Stimulated activated CD8-positive, alpha-beta memory T cell treated with anti-CD3 and anti-CD28 coated beads, Interleukin-2, amount 100 ng/mL, for 1 hour (primary cell): ENCODE results near the gene RGMB.

Source experiments
- DNase-seq, 2 donors: peaks; one replicate each; pipeline ENCODE4 v3.0.0-alpha.2; 2020; ENCODE audit warnings: low read depth in 2 of 2

RGMB gene

GRCh38 chr5:98785244-98785643 is 11.8 kb downstream of the RGMB start:
- no peak for DNase-seq

DNA sequence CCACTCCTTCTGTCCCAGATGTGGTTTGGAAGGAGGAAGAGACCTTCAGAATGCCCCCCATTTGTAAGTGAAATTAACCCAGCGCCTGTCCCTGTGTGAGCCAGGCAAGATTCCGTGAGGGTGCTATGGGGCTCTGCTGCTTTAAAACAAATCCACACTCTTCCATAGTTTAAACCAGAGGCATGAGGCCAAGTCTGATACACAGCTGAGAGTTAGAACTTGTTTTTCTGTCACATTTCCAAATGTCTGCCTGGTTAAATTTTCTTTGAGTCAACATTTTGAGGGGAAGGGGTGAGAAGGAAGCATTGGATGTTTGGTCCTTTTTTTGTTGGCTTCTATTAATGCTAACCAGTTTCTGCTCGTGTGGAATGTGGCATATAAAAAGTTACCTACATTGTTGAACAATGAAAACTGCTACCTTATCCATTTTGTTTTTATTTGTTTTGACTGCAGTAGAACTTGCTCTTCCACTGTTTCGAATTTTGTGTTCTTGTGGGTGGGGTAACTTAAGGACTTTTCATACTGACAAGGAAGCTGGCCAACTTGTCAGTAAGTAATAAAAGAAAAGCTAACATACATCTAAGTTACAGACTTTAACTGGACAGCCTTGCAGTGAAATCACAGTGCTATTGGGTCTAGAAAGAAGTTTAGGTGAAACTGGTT is 12.9 kb downstream of the RGMB start:
- DNase-seq, result no peak

- no peak for DNase-seq
Observed at GRCh38 chr5:98787131-98787719, 13.8 kb downstream of the RGMB start.

- no peak for DNase-seq
Observed at GRCh38 chr5:98789029-98789428, 15.6 kb downstream of the RGMB start.

DNA sequence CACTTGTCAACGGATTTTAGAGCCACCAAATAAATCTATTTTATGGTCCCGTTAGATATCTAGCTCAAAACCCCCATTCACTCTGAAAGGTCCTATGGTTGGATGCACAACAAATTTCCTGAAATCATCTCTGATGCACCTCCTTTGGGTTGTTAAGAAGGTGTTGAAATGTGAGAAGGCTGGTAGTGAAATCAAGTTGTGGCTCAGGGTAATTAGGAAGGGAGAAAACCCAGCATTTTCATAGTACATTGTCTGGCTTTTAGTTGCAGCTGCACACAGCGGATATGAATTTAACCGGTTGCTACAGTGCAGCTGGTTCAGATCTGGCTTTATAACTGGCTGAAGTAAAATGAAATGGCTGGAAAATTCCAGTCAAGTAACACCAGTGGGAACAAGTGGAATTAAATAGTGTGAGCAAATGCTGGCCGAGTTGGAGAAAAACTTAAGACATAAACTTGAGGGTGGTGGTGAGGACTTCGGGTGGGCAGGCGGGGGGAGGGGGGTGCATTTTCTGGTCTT is 17.6 kb downstream of the RGMB start:
- no peak for DNase-seq

DNA sequence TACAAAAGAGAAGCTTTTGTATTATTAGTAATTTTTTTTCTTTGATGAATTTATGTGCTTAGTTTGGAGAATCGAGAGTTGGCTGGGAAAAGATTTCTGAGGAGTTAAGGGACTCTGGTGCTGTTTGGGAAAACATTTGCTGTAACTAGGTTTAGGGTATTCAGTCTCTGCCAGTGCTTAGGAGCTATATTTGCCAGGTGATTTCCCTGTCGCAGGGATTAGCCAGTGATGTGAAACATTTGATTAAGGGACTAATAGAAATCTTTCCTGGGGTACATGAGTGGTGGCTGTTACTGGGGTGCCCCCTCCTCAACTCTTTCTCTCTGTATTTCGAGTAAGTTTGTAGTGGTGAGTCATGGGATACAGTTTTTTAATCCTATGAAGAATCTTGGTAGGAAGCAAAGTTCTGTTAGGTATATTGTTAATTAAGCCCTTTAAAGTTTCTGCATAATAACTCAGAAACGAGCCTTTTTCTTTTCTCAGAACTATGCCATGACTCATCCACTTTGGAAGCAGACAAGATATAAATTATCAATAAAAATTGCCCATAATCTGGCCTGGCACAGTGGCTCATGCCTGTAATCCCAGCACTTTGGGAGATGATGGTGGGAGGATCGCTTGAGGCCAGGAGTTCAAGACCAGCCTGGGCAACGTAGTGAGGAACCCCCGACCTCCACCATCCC is 18.6 kb downstream of the RGMB start:
- no peak for DNase-seq

DNA sequence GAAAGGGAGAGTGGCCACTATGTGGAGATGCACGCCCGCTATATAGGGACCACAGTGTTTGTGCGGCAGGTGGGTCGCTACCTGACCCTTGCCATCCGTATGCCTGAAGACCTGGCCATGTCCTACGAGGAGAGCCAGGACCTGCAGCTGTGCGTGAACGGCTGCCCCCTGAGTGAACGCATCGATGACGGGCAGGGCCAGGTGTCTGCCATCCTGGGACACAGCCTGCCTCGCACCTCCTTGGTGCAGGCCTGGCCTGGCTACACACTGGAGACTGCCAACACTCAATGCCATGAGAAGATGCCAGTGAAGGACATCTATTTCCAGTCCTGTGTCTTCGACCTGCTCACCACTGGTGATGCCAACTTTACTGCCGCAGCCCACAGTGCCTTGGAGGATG is 19.8 kb downstream of the RGMB start:
- no peak for DNase-seq

- DNase-seq, result no peak
Observed at GRCh38 chr5:98794001-98794400, 20.5 kb downstream of the RGMB start.

DNA sequence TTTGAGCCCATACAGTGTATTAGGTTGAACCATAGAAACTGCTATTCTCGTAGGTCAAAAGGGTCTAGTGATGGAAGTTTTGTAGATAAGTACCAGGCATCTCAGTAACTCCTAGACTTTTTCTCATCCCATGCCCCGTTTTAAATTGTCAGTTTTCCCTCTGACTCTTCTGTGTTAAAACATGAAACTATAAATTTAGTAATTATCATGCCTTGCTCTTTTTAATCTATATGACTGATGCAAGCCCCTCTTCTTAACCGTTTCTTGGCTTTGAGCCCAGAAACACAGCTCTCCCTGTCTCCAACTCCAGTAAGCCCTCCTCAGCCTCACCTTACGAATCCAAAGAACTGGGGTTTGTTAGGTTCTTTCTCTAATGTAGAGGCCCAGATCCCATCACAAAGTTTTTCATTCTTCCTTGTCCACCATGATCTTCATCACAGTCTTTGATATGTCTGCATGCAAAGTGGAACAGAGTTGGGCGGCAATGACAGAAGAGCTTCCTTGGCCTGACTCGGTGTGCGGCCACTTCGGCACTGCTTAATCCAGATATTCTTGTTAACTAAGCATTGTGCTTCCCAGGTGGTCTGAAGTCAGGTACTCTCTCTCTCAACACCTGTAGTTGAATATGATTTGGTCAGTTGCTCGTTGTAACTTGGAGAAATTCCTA is 21.1 kb downstream of the RGMB start:
- no peak for DNase-seq

DNA sequence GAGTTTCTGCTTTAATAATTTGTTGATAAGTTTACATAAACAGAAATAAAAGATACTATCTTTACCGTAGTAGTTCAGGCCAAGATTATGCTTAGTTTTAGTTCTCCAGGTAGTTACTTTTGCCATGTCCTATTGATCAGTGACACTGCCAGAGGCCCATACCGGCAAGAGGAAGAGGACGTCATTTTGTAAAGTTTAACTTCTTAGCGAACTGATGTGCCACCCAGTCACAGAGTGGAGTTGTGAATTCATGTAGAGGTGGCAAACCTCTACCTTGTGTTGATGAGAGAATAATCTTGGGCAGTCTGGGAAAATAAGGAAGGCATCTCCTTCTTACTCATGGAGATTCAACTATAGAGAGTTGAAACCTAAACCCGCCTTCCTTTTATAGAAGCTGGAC is 21.8 kb downstream of the RGMB start:
- DNase-seq, result no peak

- DNase-seq, result peak in 1 of 2 donors; percentile 14
Observed at GRCh38 chr5:98796197-98796972, 22.9 kb downstream of the RGMB start.

DNA sequence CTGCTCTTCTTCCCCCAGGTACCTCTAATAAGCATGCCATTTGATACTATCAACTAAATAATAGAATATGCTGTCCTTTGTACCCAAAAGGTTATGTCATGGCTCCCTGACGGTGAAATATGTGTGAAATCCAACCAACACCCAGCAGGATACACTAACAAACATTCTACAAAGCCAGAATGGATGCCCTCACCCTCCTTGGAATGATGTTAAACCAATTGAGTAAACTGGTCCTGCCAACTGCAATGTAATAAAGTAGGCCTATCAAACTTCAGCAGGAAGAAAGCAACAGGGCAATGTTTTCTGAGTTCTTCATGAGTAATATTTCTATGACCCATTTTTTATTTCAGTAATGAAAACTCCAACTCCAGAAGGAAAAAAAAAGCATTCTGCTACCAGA is 24.9 kb downstream of the RGMB start:
- no peak for DNase-seq

DNA sequence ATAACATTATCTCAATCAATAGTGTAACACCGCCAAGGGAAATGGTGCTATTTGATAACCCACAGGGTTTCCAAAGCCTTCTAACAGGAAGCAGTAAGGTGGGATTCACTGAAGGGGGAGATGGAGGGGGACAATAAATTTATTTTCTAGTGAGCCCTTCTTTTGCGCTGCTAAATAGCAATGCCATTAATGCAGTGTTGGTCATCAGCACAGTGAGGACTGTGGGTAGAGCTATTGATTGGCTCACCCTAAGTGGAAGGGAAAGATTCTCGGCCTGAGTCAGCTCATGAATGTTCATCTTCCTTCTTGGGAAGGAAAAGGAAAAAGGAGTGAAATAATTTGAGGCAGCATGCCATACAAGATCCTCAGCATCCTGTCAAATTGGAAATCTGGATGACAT is 25.4 kb downstream of the RGMB start:
- DNase-seq, result no peak

DNA sequence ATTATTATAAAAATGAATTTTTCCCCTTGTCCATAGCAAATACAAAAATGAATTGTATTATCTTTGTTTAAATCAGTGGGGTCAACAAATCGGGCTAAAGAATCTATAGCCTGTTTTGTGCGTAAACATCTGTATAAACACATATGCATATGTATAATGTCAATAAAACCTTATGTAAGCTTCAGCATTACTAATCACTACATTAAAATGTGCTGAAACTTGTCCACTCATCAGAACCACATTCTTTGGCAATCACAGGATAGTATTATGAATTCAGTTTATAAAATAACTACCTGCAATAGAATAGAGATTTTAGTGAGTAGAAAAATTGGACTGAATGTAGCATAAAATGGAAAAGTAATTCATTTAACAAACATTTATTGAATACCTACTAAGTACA is 30.6 kb downstream of the RGMB start:
- no peak for DNase-seq

- no peak for DNase-seq
Observed at GRCh38 chr5:98805070-98805469, 31.6 kb downstream of the RGMB start.

DNA sequence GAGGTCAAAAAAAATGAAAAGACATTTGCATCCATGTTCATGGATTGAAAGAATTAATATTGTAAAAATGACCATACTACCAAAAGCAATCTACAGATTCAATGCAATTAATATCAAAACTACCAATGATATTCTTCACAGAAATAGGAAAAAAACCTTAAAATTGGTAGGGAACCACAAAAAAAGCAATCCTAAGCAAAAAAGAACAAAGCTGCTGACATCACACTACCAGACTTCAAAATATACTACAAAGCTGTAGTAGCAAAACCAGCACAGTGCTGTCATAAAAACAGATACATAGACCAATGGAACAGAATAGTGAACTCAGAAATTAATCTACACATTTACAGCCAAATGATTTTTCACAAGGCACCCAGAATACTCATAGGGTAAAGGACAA is 34.3 kb downstream of the RGMB start:
- no peak for DNase-seq

- no peak for DNase-seq
Observed at GRCh38 chr5:98810206-98810605, 36.7 kb downstream of the RGMB start.

DNA sequence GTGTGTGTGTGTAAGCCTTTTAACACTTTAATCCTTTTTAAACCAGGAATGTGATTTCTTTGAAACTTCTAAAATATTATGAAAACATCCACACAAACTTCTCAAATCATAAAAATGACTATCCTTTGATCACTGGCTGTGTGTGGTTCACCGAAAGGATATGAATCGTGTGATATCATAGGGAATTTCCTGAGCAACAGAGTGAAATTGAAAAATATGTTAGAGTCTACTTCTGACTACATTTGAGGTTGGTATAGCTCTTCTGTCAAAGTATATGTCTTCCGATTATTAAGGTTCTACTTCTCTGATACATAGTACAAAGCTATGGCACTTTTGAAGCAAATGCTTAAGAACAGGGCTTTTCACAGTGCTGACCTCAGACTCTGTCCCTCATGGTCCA is 40.3 kb downstream of the RGMB start:
- DNase-seq, result no peak

DNA sequence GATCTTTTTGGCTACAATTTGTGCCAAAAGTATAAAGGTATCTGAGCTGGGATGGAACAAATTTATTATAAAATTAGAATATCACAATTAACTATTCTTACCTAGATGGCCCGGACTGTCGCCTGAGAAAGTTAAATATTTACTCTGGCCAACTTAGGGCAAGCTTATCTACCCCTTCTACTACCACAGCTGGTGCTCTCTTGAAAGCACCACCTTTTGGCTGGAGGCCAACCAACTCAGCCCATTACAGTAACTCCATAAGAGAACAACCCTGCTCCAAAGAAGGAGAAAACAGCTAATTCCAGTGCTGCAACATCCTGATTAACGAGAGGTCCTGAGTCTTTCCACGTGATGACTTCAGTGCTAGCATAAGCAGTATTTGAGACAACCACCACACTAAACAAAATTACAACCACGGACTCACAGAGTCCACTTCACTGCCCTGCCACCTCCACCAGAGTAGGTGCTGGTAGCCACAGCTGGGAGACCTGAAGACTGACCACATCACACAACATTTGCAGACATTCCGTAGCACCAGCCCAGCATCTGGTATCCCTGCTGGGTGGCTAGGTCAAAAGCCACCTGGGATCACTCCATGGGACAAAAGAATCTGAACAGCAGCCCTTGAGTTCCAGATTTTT is 43.2 kb downstream of the RGMB start:
- no peak for DNase-seq

- DNase-seq, result no peak
Observed at GRCh38 chr5:98825582-98826375, 52.3 kb downstream of the RGMB start.

- DNase-seq, result no peak
Observed at GRCh38 chr5:98827161-98827560, 53.7 kb downstream of the RGMB start.
